ENCODE data around the gene FRS3. TPM values are rescaled to one million over a fixed set of nuclear protein-coding genes. Genes with fewer than 3 reads are reported as not detected.

Gene FRS3
- total and polyA plus RNA-seq, 2 experiments from 2014 or later, result 1.3 to 3.3 TPM

DNA sequence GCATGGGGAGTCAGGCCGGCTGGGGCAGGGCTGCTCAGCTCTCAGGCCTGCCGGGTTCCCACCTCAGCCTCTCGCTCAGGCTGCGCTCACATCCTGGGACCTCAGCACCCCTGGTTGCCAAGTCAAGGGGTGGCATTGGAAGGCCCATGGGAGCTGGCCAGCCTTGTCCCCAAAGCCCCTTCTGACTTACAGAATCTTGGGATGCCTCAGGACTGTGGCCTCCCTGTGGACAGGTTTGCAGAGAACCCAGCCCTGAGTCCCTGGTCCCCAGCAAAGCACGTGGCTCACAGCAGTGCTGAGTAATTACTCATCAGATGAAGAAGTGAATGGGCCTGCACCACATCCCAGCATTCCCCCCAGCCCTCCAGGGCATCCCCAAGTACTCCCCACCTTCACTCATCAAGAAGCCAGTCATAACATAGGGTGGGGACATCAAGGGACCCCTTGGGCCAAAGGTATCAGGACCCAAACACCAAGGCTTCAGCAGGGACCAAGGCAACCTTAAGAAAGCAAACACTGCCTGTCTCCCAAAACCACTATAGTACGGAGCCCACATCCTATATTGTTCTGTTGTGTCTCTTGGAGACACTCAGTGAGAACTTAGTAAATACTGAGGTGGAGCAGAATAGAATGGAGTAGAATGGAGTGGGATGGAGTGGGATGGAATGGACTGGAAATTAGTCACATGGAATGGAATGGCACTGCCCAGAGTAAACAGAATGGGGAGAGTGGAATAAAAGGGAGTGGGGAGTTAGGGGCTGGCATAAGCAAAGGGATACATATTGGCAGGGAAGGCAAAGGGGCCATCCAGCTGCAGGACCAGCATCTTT lies 36.1 kb downstream of the FRS3 start (continued):
- TF ChIP-seq ZNF114 (CRISPR knock-in tag; IDR thresholded peaks at IDR 0.05), result no peak
- TF ChIP-seq, protein P1, sequence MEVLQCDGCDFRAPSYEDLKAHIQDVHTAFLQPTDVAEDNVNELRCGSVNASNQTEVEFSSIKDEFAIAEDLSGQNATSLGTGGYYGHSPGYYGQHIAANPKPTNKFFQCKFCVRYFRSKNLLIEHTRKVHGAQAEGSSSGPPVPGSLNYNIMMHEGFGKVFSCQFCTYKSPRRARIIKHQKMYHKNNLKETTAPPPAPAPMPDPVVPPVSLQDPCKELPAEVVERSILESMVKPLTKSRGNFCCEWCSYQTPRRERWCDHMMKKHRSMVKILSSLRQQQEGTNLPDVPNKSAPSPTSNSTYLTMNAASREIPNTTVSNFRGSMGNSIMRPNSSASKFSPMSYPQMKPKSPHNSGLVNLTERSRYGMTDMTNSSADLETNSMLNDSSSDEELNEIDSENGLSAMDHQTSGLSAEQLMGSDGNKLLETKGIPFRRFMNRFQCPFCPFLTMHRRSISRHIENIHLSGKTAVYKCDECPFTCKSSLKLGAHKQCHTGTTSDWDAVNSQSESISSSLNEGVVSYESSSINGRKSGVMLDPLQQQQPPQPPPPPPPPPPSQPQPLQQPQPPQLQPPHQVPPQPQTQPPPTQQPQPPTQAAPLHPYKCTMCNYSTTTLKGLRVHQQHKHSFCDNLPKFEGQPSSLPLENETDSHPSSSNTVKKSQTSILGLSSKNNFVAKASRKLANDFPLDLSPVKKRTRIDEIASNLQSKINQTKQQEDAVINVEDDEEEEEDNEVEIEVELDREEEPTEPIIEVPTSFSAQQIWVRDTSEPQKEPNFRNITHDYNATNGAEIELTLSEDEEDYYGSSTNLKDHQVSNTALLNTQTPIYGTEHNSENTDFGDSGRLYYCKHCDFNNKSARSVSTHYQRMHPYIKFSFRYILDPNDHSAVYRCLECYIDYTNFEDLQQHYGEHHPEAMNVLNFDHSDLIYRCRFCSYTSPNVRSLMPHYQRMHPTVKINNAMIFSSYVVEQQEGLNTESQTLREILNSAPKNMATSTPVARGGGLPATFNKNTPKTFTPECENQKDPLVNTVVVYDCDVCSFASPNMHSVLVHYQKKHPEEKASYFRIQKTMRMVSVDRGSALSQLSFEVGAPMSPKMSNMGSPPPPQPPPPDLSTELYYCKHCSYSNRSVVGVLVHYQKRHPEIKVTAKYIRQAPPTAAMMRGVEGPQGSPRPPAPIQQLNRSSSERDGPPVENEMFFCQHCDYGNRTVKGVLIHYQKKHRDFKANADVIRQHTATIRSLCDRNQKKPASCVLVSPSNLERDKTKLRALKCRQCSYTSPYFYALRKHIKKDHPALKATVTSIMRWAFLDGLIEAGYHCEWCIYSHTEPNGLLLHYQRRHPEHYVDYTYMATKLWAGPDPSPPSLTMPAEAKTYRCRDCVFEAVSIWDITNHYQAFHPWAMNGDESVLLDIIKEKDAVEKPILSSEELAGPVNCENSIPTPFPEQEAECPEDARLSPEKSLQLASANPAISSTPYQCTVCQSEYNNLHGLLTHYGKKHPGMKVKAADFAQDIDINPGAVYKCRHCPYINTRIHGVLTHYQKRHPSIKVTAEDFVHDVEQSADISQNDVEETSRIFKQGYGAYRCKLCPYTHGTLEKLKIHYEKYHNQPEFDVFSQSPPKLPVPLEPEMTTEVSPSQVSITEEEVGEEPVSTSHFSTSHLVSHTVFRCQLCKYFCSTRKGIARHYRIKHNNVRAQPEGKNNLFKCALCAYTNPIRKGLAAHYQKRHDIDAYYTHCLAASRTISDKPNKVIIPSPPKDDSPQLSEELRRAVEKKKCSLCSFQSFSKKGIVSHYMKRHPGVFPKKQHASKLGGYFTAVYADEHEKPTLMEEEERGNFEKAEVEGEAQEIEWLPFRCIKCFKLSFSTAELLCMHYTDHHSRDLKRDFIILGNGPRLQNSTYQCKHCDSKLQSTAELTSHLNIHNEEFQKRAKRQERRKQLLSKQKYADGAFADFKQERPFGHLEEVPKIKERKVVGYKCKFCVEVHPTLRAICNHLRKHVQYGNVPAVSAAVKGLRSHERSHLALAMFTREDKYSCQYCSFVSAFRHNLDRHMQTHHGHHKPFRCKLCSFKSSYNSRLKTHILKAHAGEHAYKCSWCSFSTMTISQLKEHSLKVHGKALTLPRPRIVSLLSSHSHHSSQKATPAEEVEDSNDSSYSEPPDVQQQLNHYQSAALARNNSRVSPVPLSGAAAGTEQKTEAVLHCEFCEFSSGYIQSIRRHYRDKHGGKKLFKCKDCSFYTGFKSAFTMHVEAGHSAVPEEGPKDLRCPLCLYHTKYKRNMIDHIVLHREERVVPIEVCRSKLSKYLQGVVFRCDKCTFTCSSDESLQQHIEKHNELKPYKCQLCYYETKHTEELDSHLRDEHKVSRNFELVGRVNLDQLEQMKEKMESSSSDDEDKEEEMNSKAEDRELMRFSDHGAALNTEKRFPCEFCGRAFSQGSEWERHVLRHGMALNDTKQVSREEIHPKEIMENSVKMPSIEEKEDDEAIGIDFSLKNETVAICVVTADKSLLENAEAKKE (CRISPR knock-in tag; IDR thresholded peaks at IDR 0.05), result no peak
- TF ChIP-seq NANOG (IDR thresholded peaks at IDR 0.05; ENCODE audit: borderline replicate concordance), result no peak
- no peak for TF ChIP-seq STAT1 (IDR thresholded peaks at IDR 0.05; ENCODE audit: unreplicated experiment)
- no peak for TF ChIP-seq CREB1 (CRISPR knock-in tag; IDR thresholded peaks at IDR 0.05; ENCODE audit: low read depth)

DNA sequence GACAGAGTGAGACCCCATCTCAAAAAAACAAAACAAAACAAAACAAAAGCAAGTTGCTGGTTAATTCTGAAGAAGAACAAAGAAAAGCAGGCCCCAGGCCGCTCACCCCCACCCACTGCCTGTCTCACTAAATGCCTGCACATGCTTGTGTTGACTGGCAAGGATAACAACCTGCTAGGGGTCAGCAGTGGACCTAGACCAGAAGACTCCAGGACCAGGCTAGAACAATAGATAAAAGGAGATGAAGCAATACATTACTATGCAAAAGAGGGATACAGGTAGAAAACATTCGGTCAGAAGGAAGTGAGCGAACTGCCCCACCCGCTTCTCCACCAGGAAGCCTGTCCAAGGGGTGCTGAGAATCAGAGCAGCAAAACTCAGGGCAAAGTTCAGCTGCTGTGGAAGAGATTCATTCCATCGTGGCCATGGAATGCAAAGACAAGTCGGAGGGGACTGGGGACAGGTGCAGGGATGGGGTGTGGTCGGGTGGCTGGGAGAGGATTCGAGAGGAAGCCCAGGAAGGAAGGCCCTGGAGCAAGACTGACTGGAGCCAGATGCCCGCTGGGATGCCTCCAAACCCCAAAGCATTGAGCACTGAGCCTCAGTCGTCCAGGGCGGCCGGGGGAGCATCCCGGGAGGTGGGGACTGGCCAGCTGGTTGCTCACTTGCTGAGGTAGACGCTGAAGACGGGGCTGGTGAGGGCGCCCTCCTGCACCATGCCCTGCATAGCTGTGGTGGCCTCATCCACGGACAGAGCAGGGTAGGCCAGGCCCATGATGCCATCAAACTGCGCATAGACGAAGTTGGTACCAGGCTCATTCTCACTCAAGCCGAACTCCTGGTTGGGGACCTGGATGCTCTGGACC lies 37.8 kb downstream of the FRS3 start:
- H3K27ac Mint-ChIP-seq, result no peak overlapping the region
- ATAC-seq, result no peak
- H3K9me2 ChIP-seq (ENCODE audit: insufficient read depth), result no peaks in the 10 kb centered on the region
- H4K20me1 ChIP-seq (replicated peaks; ENCODE audit: insufficient read depth), result no peaks in the 10 kb centered on the region
- H3F3A ChIP-seq (replicated peaks; ENCODE audit: low read depth), result no peaks in the 10 kb centered on the region
- no peaks in the 10 kb centered on the region; the same call in 1 of the 2 replicates for H3K4me1 ChIP-seq (ENCODE audit: insufficient read depth)
- H3K27me3 Mint-ChIP-seq (ENCODE audit: insufficient read depth, low read depth, poor library complexity), result no peaks in the 10 kb centered on the region
- H3K79me2 ChIP-seq (replicated peaks; ENCODE audit: insufficient read depth), result no peaks in the 10 kb centered on the region
- no peaks in the 10 kb centered on the region for H3K36me3 ChIP-seq (ENCODE audit: insufficient read depth)
- DNase-seq (ENCODE audit: low spot score), result no peak
- no peaks in the 10 kb centered on the region for H3K9me3 Mint-ChIP-seq
- H2AFZ ChIP-seq, result no peak overlapping the region; the same call in 1 of the 2 replicates
- no peak overlapping the region for H3K27ac ChIP-seq (ENCODE audit: low read depth)
- H3K36me3 Mint-ChIP-seq (ENCODE audit: low read depth), result no peaks in the 10 kb centered on the region
- H3K4me3 Mint-ChIP-seq, result no peak overlapping the region
- no peaks in the 10 kb centered on the region for H3K27me3 ChIP-seq (ENCODE audit: insufficient read depth)
- H3K4me1 Mint-ChIP-seq, result peaks cover 4% of the 10 kb centered on the region; the same call in 2 of the 3 replicates
- H3K4me2 ChIP-seq, result no peak overlapping the region
- no peak overlapping the region for H3K4me3 ChIP-seq
- TF ChIP-seq NANOG (IDR thresholded peaks at IDR 0.05; ENCODE audit: borderline replicate concordance), result no peak
- TF ChIP-seq, protein P1 (CRISPR knock-in tag; IDR thresholded peaks at IDR 0.05), result no peak
- TF ChIP-seq STAT1 (IDR thresholded peaks at IDR 0.05; ENCODE audit: unreplicated experiment), result no peak
- no peak for TF ChIP-seq CREB1 (CRISPR knock-in tag; IDR thresholded peaks at IDR 0.05; ENCODE audit: low read depth)
- TF ChIP-seq ZNF331 (CRISPR knock-in tag; IDR thresholded peaks at IDR 0.05; ENCODE audit: low read depth), result no peak

Measured in GM23338 (cell line).